Common myeloid progenitor, CD34-positive (primary cell): ENCODE results near the gene GPR146.
A peak's percentile ranks its signal among the peaks of the same experiment; 100 is the strongest.

Experiments used
- CTCF ChIA-PET: fragments of 350-600 bp; sonication (Branson Sonifier 250); formaldehyde crosslinking; loops from one replicate; lab custom pipeline; 2021; ENCODE audit warnings: antibody characterized with exemption; lab: Charles Lee
- POLR2A ChIA-PET: fragments of 350-600 bp; sonication (Branson Sonifier 250); formaldehyde crosslinking; loops from one replicate; lab custom pipeline; 2021; ENCODE audit warnings: antibody characterized with exemption; lab: Charles Lee
- DNase-seq, 3 donors: peaks; one replicate each; pipeline versions ENCODE4 v3.0.0 to v3.0.0-alpha.2; 2013
- H3K27ac ChIP-seq, 2 experiments: 1 replicate in 1 of 2; 2 replicates in 1 of 2; pipeline ENCODE4 v1.7.0; 2013; ENCODE audit warnings: inconsistent platforms in 2 of 2, low read length in 2 of 2, mild to moderate bottlenecking in 2 of 2, low read depth in 1 of 2, moderate library complexity in 1 of 2; ENCODE audit not compliant: severe bottlenecking in 2 of 2, insufficient read depth in 1 of 2, poor library complexity in 1 of 2
- H3K27me3 ChIP-seq, 5 experiments: replicated peaks in 2 of 5; 1 replicate in 3 of 5; 2 replicates in 2 of 5; pipeline versions ENCODE4 v1.6.1 to v1.7.0; 2013; ENCODE audit warnings: low read length in 4 of 5, mild to moderate bottlenecking in 2 of 5, moderate library complexity in 2 of 5, inconsistent platforms in 1 of 5; ENCODE audit not compliant: insufficient read depth in 5 of 5, control insufficient read depth in 4 of 5
- H3K36me3 ChIP-seq, 4 experiments: 1 replicate in 2 of 4; 2 replicates in 2 of 4; pipeline versions ENCODE4 v1.6.1 to v1.7.0; 2013; ENCODE audit warnings: low read length in 3 of 4, control low read depth in 1 of 4, mild to moderate bottlenecking in 1 of 4; ENCODE audit not compliant: control insufficient read depth in 4 of 4, insufficient read depth in 4 of 4
- H3K4me1 ChIP-seq, 4 experiments: 1 replicate in 3 of 4; 2 replicates in 1 of 4; pipeline versions ENCODE4 v1.6.1 to v1.7.1; 2013; ENCODE audit warnings: low read length in 3 of 4, mild to moderate bottlenecking in 3 of 4, control low read depth in 1 of 4, inconsistent platforms in 1 of 4, moderate library complexity in 1 of 4; ENCODE audit not compliant: control insufficient read depth in 4 of 4, insufficient read depth in 4 of 4; ENCODE audit errors: control extremely low read depth in 1 of 4
- H3K4me3 ChIP-seq, 7 experiments: 1 replicate in 4 of 7; 2 replicates in 3 of 7; pipeline versions ENCODE4 v1.5.1 to v1.7.0; 2013; ENCODE audit warnings: mild to moderate bottlenecking in 7 of 7, low read length in 6 of 7, moderate library complexity in 6 of 7, inconsistent platforms in 2 of 7, low read depth in 2 of 7, control low read depth in 1 of 7; ENCODE audit not compliant: insufficient read depth in 4 of 7, control insufficient read depth in 1 of 7; ENCODE audit errors: extremely low read depth in 1 of 7
- H3K9me3 ChIP-seq, 5 experiments: 1 replicate in 4 of 5; 2 replicates in 1 of 5; pipeline versions ENCODE4 v1.6.1 to v1.7.1; 2013; ENCODE audit warnings: low read length in 4 of 5, mild to moderate bottlenecking in 2 of 5, inconsistent platforms in 1 of 5, low read depth in 1 of 5, moderate library complexity in 1 of 5; ENCODE audit not compliant: control insufficient read depth in 4 of 5, insufficient read depth in 2 of 5; ENCODE audit errors: control extremely low read depth in 1 of 5
- WGBS: methylation state at CpG from one replicate; pipeline ENCODE4 v1.1.5; 2013; ENCODE audit not compliant: insufficient coverage; 5-methylcytosine and 5-hydroxymethylcytosine counted together

GPR146 gene

GRCh38 chr7:1012004-1012715 is 32.2 kb upstream of the GPR146 start:
- ChIA-PET CTCF (interaction anchor here (1.0 to 2.8 kb wide), 6 partner anchors 11 to 107 kb away, joined by 3 to 6 read pairs (median 5); partner anchors contain the start of gene GPR146), POLR2A (interaction anchor here (0.6 to 0.7 kb wide), 2 partner anchors 23 to 42 kb away, joined by 3 to 4 read pairs; no protein-coding TSS in a partner anchor)
- Histone ChIP-seq H3K9me3 (no peaks in the 10 kb centered on the region), H3K27ac (no peak overlapping the region), H3K36me3 (peaks cover 0 to 22% (median 10%) of the 10 kb centered on the region in 4 experiments), H3K4me3 (no peak overlapping the region), H3K27me3 (no peaks in the 10 kb centered on the region), H3K4me1 (peaks cover 0 to 34% (median 25%) of the 10 kb centered on the region in 4 experiments)
- WGBS, result 46% methylated on average over 29 of the region's 32 CpGs
- DNase-seq, result peak in 2 of 3 donors; percentile 85 to 87

- Histone ChIP-seq H3K36me3 (peaks cover 0 to 17% (median 7%) of the 10 kb centered on the region in 4 experiments), H3K27ac (no peak overlapping the region), H3K4me1 (peaks cover 0 to 34% (median 25%) of the 10 kb centered on the region in 4 experiments), H3K27me3 (no peaks in the 10 kb centered on the region), H3K9me3 (no peaks in the 10 kb centered on the region), H3K4me3 (peak overlapping the region in 1 of 7 experiments; percentile 19)
- no peak for DNase-seq
- 92% methylated on average over 27 of the region's 30 CpGs for WGBS
- CTCF ChIA-PET, result interaction anchor here (1.0 to 2.8 kb wide), 5 partner anchors 10 to 107 kb away, joined by 3 to 6 read pairs (median 6); partner anchors contain the start of gene GPR146
- POLR2A ChIA-PET, result interaction anchor here (0.7 kb wide), 1 partner anchor 22 kb away, joined by 3 read pairs; no protein-coding TSS in a partner anchor
Measured at GRCh38 chr7:1012716-1013095, 31.6 kb upstream of the GPR146 start.

GRCh38 chr7:1013581-1013980 is 30.8 kb upstream of the GPR146 start:
- Histone ChIP-seq H3K27me3 (no peaks in the 10 kb centered on the region), H3K27ac (no peak overlapping the region), H3K4me3 (no peak overlapping the region), H3K36me3 (peaks cover 0 to 15% (median 7%) of the 10 kb centered on the region in 4 experiments), H3K9me3 (no peaks in the 10 kb centered on the region), H3K4me1 (peaks cover 0 to 34% (median 25%) of the 10 kb centered on the region in 4 experiments)
- 96% methylated on average over 10 of the region's 11 CpGs for whole genome bisulfite sequencing
- no peak for DNase-seq
- ChIA-PET POLR2A (no interaction called here), CTCF (interaction anchor here (2.8 kb wide), 1 partner anchor 21 kb away, joined by 6 read pairs; no protein-coding TSS in a partner anchor)

GRCh38 chr7:1014681-1015080 is 29.7 kb upstream of the GPR146 start:
- no peak for DNase-seq
- ChIA-PET CTCF (interaction anchor here (1.6 kb wide), 1 partner anchor 19 kb away, joined by 6 read pairs; no protein-coding TSS in a partner anchor), POLR2A (no interaction called here)
- Histone ChIP-seq H3K9me3 (no peaks in the 10 kb centered on the region), H3K4me1 (peaks cover 0 to 34% (median 25%) of the 10 kb centered on the region in 4 experiments), H3K27me3 (no peaks in the 10 kb centered on the region), H3K27ac (no peak overlapping the region), H3K36me3 (peaks cover 0 to 12% (median under 1%) of the 10 kb centered on the region in 4 experiments), H3K4me3 (no peak overlapping the region)
- WGBS, result 97% methylated on average over 20 of the region's 20 CpGs

GRCh38 chr7:1015196-1016121 is 28.9 kb upstream of the GPR146 start:
- no peak overlapping the region for H3K27ac ChIP-seq
- no peak overlapping the region for H3K4me3 ChIP-seq
- 89% methylated on average over 27 of the region's 28 CpGs for WGBS
- H3K4me1 ChIP-seq, result peaks cover 0 to 34% (median 25%) of the 10 kb centered on the region in 4 experiments
- no peaks in the 10 kb centered on the region for H3K27me3 ChIP-seq
- peaks cover 0 to 10% (median 2%) of the 10 kb centered on the region in 4 experiments for H3K36me3 ChIP-seq
- ChIA-PET CTCF (interaction anchor here (1.0 to 1.6 kb wide), 2 partner anchors 20 to 22 kb away, joined by 4 to 6 read pairs; no protein-coding TSS in a partner anchor), POLR2A (no interaction called here)
- DNase-seq, result peak in 1 of 3 donors; percentile 21
- peaks cover 0 to 2% (median 0%) of the 10 kb centered on the region in 5 experiments for H3K9me3 ChIP-seq

GRCh38 chr7:1016577-1017531 is 27.5 kb upstream of the GPR146 start:
- ChIA-PET POLR2A (no interaction called here), CTCF (no interaction called here)
- H3K36me3 ChIP-seq, result peaks cover 0 to 20% (median 10%) of the 10 kb centered on the region in 4 experiments
- H3K27me3 ChIP-seq, result no peaks in the 10 kb centered on the region
- peaks cover 0 to 13% (median 11%) of the 10 kb centered on the region in 5 experiments for H3K9me3 ChIP-seq
- 97% methylated on average over 34 of the region's 51 CpGs for WGBS
- no peak for DNase-seq
- H3K4me1 ChIP-seq, result peaks cover 0 to 27% (median 21%) of the 10 kb centered on the region in 4 experiments
- no peak overlapping the region for H3K27ac ChIP-seq
- H3K4me3 ChIP-seq, result no peak overlapping the region
